ENCODE data around the gene PARP9. TPM values are rescaled to one million over a fixed set of nuclear protein-coding genes. Genes with fewer than 3 reads are reported as not detected.

Gene PARP9
- total and polyA plus RNA-seq, 10 of the 15 experiments (the other 5 are each of a cell fraction or from before 2014, with no cell fraction given) = 34.0 to 122 (median 46.1) TPM

GRCh38 chr3:122533931-122534334 is 30.2 kb downstream of the PARP9 start (continued):
- TF ChIP-seq, protein P1, sequence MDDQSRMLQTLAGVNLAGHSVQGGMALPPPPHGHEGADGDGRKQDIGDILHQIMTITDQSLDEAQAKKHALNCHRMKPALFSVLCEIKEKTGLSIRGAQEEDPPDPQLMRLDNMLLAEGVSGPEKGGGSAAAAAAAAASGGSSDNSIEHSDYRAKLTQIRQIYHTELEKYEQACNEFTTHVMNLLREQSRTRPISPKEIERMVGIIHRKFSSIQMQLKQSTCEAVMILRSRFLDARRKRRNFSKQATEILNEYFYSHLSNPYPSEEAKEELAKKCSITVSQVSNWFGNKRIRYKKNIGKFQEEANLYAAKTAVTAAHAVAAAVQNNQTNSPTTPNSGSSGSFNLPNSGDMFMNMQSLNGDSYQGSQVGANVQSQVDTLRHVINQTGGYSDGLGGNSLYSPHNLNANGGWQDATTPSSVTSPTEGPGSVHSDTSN (IDR thresholded peaks at IDR 0.05; ENCODE audit: insufficient replicate concordance, low read depth, low read length) = no peak
- TF ChIP-seq NFYB (IDR thresholded peaks at IDR 0.05; ENCODE audit: insufficient read depth, low read depth, low read length) = no peak
- TF ChIP-seq ZZZ3 (IDR thresholded peaks at IDR 0.05; ENCODE audit: control insufficient read depth, insufficient read length, low read depth) = no peak
- peak; percentile 47 for TF ChIP-seq BCL3 (IDR thresholded peaks at IDR 0.05; ENCODE audit: borderline replicate concordance, insufficient read depth, low read depth, low read length, poor library complexity, severe bottlenecking)
- TF ChIP-seq ATF7 (IDR thresholded peaks at IDR 0.05; ENCODE audit: low read depth) = peak; percentile 80; the same call in 1 of the 2 replicates
- peak; percentile 15 for TF ChIP-seq SP1 (IDR thresholded peaks at IDR 0.05; ENCODE audit: low read depth, low read length)
- peak; percentile 35; the same call in 1 of the 2 replicates for TF ChIP-seq MEF2A (IDR thresholded peaks at IDR 0.05; ENCODE audit: insufficient read depth, low read depth, low read length)
- TF ChIP-seq SKIL (IDR thresholded peaks at IDR 0.05; ENCODE audit: low read depth, poor library complexity, severe bottlenecking) = peak; percentile 100
- TF ChIP-seq NFYA (IDR thresholded peaks at IDR 0.05; ENCODE audit: borderline replicate concordance, low read depth, low read length) = no peak
- peak; percentile 62; the same call in 1 of the 2 replicates for TF ChIP-seq FOXM1 (IDR thresholded peaks at IDR 0.05; ENCODE audit: low read depth, low read length)
- TF ChIP-seq SMARCA5 (IDR thresholded peaks at IDR 0.05) = no peak
- TF ChIP-seq ZSCAN29 (IDR thresholded peaks at IDR 0.05) = no peak
- peak; percentile 64 for TF ChIP-seq ATF2 (IDR thresholded peaks at IDR 0.05; ENCODE audit: low read length)
- peak; percentile 52 to 65; a peak in 3 of 4 replicates for TF ChIP-seq BHLHE40 (IDR thresholded peaks at IDR 0.05; ENCODE audit: borderline replicate concordance in 1 of 2, low read depth in 2 of 2, low read length in 1 of 2)
- no peak for TF ChIP-seq EZH2 (IDR thresholded peaks at IDR 0.05; ENCODE audit: borderline replicate concordance, control insufficient read depth, low read depth, low read length)
- peak; percentile 90; the same call in 1 of the 2 replicates for TF ChIP-seq BACH1 (IDR thresholded peaks at IDR 0.05; ENCODE audit: borderline replicate concordance)
- peak; percentile 99 for TF ChIP-seq JUNB (IDR thresholded peaks at IDR 0.05)
- no peak for TF ChIP-seq ZNF622 (IDR thresholded peaks at IDR 0.05)
- TF ChIP-seq EGR1 (IDR thresholded peaks at IDR 0.05; ENCODE audit: borderline replicate concordance in 1 of 2, low read depth in 2 of 2, low read length in 2 of 2) = no peak
- no peak for TF ChIP-seq RAD51 (IDR thresholded peaks at IDR 0.05)
- TF ChIP-seq NR2C2 (IDR thresholded peaks at IDR 0.05; ENCODE audit: borderline replicate concordance, control insufficient read depth, insufficient read length, low read depth) = no peak
- no peak for TF ChIP-seq SMC3 (IDR thresholded peaks at IDR 0.05; ENCODE audit: borderline replicate concordance, low read length)

All from GM12878 (cell line).